Effector memory CD4-positive, alpha-beta T cell (primary cell): ENCODE data around the gene USP12.
"Not testable (repeated sequence)": the region's sequence is repeated elsewhere in the genome, so short reads cannot be mapped to it uniquely, and the experiment has no call there.

Experiments
- DNase-seq, 3 donors: peaks; one replicate each; pipeline ENCODE4 v3.0.0-alpha.2; 2020
- H3K27ac ChIP-seq: 2 replicates; pipeline ENCODE4 v1.7.0; 2013; ENCODE audit warnings: mild to moderate bottlenecking, low read length, moderate library complexity; ENCODE audit not compliant: insufficient read depth, poor library complexity, severe bottlenecking
- H3K27me3 ChIP-seq: replicated peaks from 2 replicates; pipeline ENCODE4 v1.7.0; 2013; ENCODE audit warnings: mild to moderate bottlenecking, low read length; ENCODE audit not compliant: insufficient read depth, control insufficient read depth, poor library complexity, severe bottlenecking
- H3K36me3 ChIP-seq: 2 replicates; pipeline ENCODE4 v1.7.0; 2013; ENCODE audit warnings: mild to moderate bottlenecking, low read length, moderate library complexity; ENCODE audit not compliant: control insufficient read depth, insufficient read depth
- H3K4me1 ChIP-seq: 2 replicates; pipeline ENCODE4 v1.7.0; 2013; ENCODE audit warnings: low read length, mild to moderate bottlenecking; ENCODE audit not compliant: control insufficient read depth, insufficient read depth, poor library complexity, severe bottlenecking
- H3K4me3 ChIP-seq: 2 replicates; pipeline ENCODE4 v1.7.0; 2013; ENCODE audit warnings: low read length, low read depth, mild to moderate bottlenecking; ENCODE audit not compliant: insufficient read depth, poor library complexity, severe bottlenecking
- H3K9me3 ChIP-seq: 2 replicates; pipeline ENCODE4 v1.7.0; 2013; ENCODE audit warnings: mild to moderate bottlenecking, low read length, moderate library complexity; ENCODE audit not compliant: control insufficient read depth

Gene USP12

DNA sequence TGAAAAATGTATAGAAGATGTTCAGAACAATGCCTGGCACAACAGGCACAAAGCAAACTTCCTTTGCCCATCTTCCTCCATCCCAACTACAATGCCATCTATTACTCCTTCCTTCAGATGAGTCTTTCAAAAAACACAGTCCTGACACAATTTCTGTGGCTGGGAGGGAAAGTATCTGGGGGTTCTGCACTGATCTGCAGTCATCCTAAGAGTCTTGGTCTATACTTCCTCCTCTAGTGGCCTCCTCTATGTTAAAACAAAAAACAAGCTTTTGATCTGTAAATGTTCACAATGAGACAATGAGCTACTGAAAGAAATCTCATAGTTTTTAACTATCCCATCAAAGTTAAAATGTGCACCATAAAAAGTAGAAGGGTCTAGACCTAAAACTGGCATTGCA lies 44.8 kb downstream of the USP12 start:
- H3K27me3 ChIP-seq = no peaks in the 10 kb centered on the region
- no peaks in the 10 kb centered on the region for H3K9me3 ChIP-seq
- no peak overlapping the region for H3K4me3 ChIP-seq
- no peak overlapping the region for H3K27ac ChIP-seq
- H3K36me3 ChIP-seq = no peaks in the 10 kb centered on the region
- DNase-seq = no peak
- H3K4me1 ChIP-seq = peaks cover 3% of the 10 kb centered on the region

DNA sequence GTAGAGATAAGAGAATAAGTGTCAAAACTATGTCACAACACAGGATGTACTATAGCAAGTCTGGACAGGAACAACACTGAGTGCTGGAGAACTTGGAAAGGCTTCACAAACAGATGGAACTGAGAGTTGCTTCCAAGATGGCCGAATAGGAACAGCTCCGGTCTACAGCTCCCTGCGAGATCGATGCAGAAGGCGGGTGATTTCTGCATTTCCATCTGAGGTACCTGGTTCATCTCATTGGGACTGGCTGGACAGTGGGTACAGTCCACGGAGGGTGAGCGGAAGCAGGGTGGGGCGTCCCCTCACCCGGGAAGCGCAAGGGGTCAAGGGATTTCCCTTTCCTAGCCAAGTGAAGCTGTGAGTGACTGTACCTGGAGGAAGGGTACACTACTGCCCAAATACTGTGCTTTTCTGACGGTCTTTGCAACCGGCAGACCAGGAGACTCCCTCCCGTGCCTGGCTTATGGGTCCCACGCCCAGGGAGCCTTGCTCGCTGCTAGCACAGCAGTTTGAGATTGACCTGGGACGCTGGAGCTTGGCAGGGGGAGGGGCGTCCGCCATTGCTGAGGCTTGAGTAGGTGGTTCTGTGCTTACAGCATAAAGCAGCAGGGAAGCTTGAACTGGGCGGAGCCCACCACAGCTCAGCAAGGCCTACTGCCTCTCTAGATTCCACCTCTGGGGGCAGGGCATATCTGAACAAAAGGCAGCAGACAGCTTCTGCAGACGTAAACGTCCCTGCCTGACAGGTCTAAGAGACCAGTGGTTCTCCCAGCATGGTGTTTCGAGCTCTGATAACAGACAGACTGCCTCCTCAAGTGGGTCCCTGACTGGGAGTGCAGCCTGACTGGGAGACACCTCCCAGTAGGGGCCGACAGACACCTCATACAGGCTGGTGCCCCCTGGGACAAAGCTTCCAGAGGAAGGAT lies 46.0 kb downstream of the USP12 start:
- Histone ChIP-seq H3K9me3 (no peaks in the 10 kb centered on the region), H3K27ac (no peak overlapping the region), H3K27me3 (no peaks in the 10 kb centered on the region), H3K36me3 (no peaks in the 10 kb centered on the region), H3K4me3 (no peak overlapping the region), H3K4me1 (peaks cover 3% of the 10 kb centered on the region)
- no peak for DNase-seq

DNA sequence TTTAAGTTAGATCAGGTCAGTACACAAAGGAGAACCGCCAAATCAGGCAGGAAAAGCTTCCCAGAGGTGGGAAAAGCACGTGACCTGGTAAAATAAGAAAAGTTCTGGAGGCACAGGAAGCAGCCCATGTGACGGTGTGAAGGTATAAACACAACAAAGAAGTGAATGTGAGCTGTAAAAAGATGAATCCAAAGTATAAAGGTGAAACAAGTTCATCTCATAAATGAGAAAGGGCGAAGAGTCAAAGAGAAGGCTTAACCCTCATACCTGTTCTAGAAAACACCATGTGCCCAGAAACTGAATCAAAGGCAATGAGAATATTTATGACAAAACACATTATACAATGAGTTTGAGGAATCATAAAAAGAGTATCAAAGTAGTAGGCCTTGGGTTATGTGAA lies 47.0 kb downstream of the USP12 start:
- H3K9me3 ChIP-seq = no peaks in the 10 kb centered on the region
- no peak for DNase-seq
- H3K36me3 ChIP-seq = no peaks in the 10 kb centered on the region
- H3K27ac ChIP-seq = no peak overlapping the region
- peaks cover 3% of the 10 kb centered on the region for H3K4me1 ChIP-seq
- no peak overlapping the region for H3K4me3 ChIP-seq
- H3K27me3 ChIP-seq = no peaks in the 10 kb centered on the region

DNA sequence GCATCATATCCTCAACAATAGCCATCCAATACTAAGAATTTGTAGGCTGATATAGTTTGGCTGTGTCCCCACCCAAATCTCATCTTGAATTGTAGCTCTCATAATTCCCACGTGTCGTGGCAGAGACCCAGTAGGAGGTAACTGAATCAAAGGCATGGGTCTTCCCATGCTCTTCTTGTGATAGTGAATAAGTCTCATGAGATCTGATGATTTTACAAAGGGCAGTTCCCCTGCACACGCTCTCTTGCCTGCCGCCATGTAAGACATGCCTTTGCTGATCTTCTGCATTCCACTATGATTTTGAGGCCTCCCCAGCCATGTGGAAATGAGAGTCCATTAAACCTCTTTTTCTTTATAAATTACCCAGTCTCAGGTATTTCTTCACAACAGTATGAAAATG lies 48.2 kb downstream of the USP12 start:
- not testable (repeated sequence) for H3K9me3 ChIP-seq, DNase-seq, H3K36me3 ChIP-seq, H3K27ac ChIP-seq, H3K4me3 ChIP-seq, H3K4me1 ChIP-seq, H3K27me3 ChIP-seq

DNA sequence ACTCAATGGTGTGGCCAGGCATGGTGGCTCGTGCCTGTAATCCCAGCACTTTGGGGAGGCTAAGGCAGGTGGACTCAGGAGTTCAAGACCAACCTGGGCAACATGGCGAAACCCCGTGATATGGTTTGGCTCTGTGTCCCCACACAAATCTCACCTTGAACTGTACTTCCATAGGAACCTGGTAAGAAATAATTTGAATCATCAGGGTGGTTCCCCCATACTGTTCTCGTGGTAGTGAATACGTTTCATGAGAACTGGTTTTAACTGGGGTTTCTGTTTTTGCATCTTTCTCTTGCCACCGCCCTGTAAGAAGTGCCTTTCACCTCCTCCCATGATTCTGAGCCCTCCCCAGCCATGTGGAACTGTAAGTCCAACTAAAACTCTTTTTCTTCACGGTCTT lies 49.6 kb downstream of the USP12 start:
- Histone ChIP-seq H3K27me3 (no peaks in the 10 kb centered on the region), H3K36me3 (no peaks in the 10 kb centered on the region), H3K9me3 (no peaks in the 10 kb centered on the region), H3K4me3 (no peak overlapping the region), H3K27ac (no peak overlapping the region), H3K4me1 (no peaks in the 10 kb centered on the region)
- DNase-seq = no peak

DNA sequence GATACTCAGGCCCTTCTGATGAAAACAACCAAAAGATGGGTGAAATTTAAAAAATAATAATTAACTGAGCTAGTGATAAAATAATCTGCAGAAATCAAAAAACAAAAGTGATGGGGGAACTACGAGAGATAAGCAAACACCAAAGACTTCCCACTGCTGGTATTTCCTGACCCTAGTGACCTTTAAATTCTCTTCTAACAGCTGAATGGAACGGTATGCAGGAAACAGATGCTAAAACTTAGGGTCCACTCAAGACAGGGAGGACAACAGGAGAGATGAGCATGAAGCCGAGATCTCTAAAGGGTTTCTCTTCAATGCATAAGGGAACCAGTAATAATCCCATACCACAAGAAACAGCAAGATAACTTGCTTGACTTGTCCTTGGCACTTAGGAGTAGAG lies 50.8 kb downstream of the USP12 start:
- no peak for DNase-seq
- Histone ChIP-seq H3K9me3 (no peaks in the 10 kb centered on the region), H3K4me3 (no peak overlapping the region)

DNA sequence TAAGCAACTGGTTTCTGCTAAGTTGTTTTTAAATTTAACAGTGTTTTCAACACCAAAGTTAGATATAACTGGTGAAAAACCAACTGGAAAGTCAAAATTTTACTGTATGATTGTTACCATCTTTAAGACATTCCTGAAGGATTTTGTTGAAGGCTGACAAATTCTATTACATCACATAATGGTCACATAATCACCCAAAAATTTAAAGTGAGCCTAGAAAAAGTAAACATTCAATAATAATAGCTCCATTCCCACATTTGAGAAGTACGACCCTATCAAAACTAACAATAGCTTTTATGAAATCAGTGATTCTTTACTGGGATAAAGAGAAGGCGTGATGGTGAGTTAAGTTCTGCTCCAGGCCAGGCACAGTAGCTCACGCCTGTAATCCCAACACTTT lies 51.6 kb downstream of the USP12 start:
- no peaks in the 10 kb centered on the region for H3K27me3 ChIP-seq
- H3K4me1 ChIP-seq = no peaks in the 10 kb centered on the region
- no peak overlapping the region for H3K27ac ChIP-seq
- H3K4me3 ChIP-seq = no peak overlapping the region
- no peaks in the 10 kb centered on the region for H3K9me3 ChIP-seq
- no peaks in the 10 kb centered on the region for H3K36me3 ChIP-seq
- no peak for DNase-seq

More for the DNA sequence above, 50.8 kb downstream of the USP12 start:
- H3K27me3 ChIP-seq = no peaks in the 10 kb centered on the region
- no peak overlapping the region for H3K27ac ChIP-seq
- H3K4me1 ChIP-seq = no peaks in the 10 kb centered on the region
- H3K36me3 ChIP-seq = no peaks in the 10 kb centered on the region

DNA sequence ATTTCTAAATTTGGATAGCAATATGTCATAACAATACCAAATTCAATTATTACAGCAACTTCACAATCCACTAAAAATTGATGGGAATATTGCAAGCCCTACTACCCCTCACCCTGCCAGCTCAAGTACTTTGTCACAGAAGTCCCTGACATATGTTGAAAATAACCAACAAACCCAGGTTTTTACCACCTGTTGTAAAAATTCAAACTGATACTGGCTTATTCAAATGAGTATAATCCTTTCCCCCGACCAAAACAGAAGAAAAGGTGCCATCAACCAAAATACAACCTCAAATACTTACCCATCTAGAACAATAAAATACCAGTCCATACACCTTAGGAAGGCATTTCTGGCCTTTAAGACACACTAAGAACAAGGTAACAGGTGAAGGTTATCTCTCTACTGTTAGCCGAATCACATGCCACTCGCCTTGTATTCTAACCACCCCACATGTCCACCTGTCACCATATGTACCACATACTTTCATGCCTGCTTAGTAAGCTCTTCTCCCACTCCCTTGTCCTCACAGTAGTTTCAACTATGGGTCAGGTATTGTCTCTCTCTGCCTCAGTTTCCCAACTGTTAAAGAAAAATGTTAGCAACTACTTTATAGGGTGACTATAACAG lies 53.1 kb downstream of the USP12 start:
- DNase-seq = no peak

DNA sequence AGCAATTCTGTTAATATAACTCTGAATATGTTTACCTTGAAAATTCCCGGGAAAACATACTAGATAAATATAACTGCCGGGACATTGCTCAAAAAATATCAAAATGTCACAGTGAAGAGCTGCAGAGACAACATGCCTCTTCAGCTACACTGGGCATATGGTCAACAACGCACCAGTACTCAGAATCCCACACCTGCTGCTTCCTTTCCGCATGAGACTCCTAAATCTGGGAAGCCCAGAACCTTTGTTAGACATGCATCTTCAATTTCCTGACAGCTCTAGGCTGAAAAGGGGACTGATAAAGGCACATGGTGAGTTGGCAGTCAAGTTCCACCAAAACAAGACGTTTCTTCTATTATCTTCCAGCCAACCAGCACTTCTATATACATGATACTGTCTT lies 53.7 kb downstream of the USP12 start:
- Histone ChIP-seq H3K4me3 (no peak overlapping the region), H3K36me3 (no peaks in the 10 kb centered on the region), H3K27me3 (no peaks in the 10 kb centered on the region), H3K4me1 (no peaks in the 10 kb centered on the region), H3K27ac (no peak overlapping the region), H3K9me3 (no peaks in the 10 kb centered on the region)
- DNase-seq = no peak

More for the DNA sequence above, 53.1 kb downstream of the USP12 start:
- H3K36me3 ChIP-seq = no peaks in the 10 kb centered on the region
- no peaks in the 10 kb centered on the region for H3K4me1 ChIP-seq
- H3K4me3 ChIP-seq = no peak overlapping the region
- no peaks in the 10 kb centered on the region for H3K9me3 ChIP-seq
- no peak overlapping the region for H3K27ac ChIP-seq
- no peaks in the 10 kb centered on the region for H3K27me3 ChIP-seq

DNA sequence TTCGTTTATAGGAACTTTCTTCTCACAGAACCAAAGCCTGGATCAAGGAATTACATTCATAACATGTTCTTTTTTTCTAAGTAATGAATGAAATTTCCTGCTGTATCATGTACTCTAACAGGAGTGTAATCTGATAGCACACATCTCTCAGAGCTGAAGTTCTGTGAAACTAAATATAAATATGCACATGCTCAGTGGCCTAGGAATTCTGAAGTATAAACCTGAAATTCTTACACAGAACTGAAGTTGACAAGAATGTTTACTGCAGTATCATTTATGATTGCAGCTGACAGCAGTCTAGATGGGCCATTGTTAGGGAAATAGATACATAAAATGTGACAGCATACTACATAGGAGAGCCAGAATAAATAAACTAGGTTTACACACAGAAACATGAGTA lies 54.5 kb downstream of the USP12 start:
- H3K4me1 ChIP-seq = no peaks in the 10 kb centered on the region
- H3K36me3 ChIP-seq = no peaks in the 10 kb centered on the region
- H3K27me3 ChIP-seq = no peaks in the 10 kb centered on the region
- H3K4me3 ChIP-seq = no peak overlapping the region
- no peak overlapping the region for H3K27ac ChIP-seq
- no peak for DNase-seq
- H3K9me3 ChIP-seq = no peaks in the 10 kb centered on the region
